Stimulated activated effector memory CD8-positive, alpha-beta T cell treated with anti-CD3 and anti-CD28 coated beads, Interleukin-12 subunit alpha, Interleukin-12 subunit beta, amount 100 ng/mL, for 72 hours (primary cell): ENCODE results near the gene CRIM1.
A peak's percentile ranks its signal among the peaks of the same experiment; 100 is the strongest.
"Not testable (repeated sequence)": the region's sequence is repeated elsewhere in the genome, so short reads cannot be mapped to it uniquely, and the experiment has no call there.

ENCODE experiments used
- ATAC-seq: fragments of 150-1000 bp; cut with Tn5 transposase; 2 replicates; pipeline ENCODE4 v1.10.0; 2021
- DNase-seq, 2 donors: peaks; one replicate each; pipeline ENCODE4 v3.0.0; 2021 to 2022; ENCODE audit warnings: low spot score in 2 of 2
- H3K27ac Mint-ChIP-seq: one replicate; pipeline ENCODE4 v1.8.0; 2022; ENCODE audit warnings: mild to moderate bottlenecking, mixed read lengths
- H3K36me3 Mint-ChIP-seq: one replicate; pipeline ENCODE4 v1.8.0; 2022; ENCODE audit warnings: mild to moderate bottlenecking, mixed read lengths
- H3K4me1 Mint-ChIP-seq: one replicate; pipeline ENCODE4 v1.8.0; 2022; ENCODE audit warnings: mixed read lengths
- H3K4me3 Mint-ChIP-seq: one replicate; pipeline ENCODE4 v1.8.0; 2022; ENCODE audit warnings: mild to moderate bottlenecking, mixed read lengths
- H3K9me3 Mint-ChIP-seq: one replicate; pipeline ENCODE4 v1.8.0; 2022; ENCODE audit warnings: mixed read lengths

CRIM1 gene

DNA sequence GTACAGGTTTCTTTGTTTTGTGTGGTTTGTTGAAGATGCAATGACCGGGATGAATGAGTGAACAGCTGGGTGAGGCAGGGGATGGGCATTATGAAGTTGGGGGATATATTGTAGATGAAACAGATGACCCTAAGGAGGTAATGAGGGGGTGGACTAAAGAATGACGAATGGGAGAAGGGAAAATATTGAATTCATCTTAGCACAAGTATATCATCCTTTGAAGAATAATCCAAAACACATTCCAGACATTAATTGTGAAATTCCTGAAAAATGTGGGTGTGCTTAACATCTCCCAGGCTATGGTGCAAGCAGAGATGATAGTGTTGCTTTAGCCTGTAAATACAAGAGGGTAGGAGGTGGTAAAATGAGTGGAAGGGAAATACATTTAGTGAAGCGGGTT lies 5.8 kb downstream of the CRIM1 start:
- ATAC-seq (no peak), DNase-seq (no peak)
- H3K27ac Mint-ChIP-seq: no peak overlapping the region
- H3K4me3 Mint-ChIP-seq: no peak overlapping the region
- H3K9me3 Mint-ChIP-seq: no peaks in the 10 kb centered on the region
- peaks cover 45% of the 10 kb centered on the region for H3K4me1 Mint-ChIP-seq
- peaks cover 5% of the 10 kb centered on the region for H3K36me3 Mint-ChIP-seq

DNA sequence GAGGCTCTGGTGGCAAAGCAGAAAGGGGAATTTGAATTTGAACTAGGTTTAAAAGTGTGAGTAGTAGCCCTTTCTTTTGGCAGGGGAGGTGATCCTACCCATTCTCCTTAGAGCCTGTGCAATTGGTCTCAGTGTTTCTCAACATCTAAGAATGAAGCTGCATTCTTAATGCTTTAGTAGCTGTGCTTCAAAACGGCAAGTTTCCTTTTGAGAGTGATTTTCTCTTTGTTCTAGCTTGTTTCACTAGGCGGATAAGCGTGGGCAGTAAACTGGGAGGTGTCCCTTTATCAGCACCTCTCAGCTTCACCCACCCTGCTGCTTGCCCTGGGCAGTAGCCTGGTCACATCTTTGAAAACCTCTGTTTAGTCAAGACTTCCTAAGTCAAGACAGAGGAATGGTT lies 6.7 kb downstream of the CRIM1 start:
- H3K27ac Mint-ChIP-seq: no peak overlapping the region
- ATAC-seq: no peak
- DNase-seq: no peak
- no peaks in the 10 kb centered on the region for H3K9me3 Mint-ChIP-seq
- H3K36me3 Mint-ChIP-seq: peaks cover 2% of the 10 kb centered on the region
- peaks cover 41% of the 10 kb centered on the region for H3K4me1 Mint-ChIP-seq
- H3K4me3 Mint-ChIP-seq: no peak overlapping the region

DNA sequence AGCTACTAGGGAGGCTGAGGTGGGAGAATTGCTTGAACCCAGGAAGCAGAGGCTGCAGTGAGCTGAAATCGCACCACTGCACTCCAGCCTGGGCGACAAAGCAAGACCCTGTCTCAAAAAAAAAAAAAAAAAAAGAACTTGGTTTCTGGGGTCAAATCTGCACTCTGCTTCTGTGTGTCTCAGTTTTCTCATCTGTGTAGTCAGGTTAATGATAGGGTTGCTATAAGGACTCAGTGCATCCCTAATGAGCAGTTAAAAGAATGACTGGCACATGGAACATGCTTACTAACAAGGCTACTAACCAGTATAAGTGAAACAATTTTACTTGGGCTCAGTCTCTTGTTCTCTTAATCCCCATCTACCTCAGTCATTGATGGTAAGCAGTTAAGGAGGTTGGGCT lies 7.5 kb downstream of the CRIM1 start:
- not testable (repeated sequence) for H3K9me3 Mint-ChIP-seq, H3K4me3 Mint-ChIP-seq, H3K27ac Mint-ChIP-seq, DNase-seq, H3K36me3 Mint-ChIP-seq
- H3K4me1 Mint-ChIP-seq: peaks cover 33% of the 10 kb centered on the region
- peak; percentile 49 for ATAC-seq

DNA sequence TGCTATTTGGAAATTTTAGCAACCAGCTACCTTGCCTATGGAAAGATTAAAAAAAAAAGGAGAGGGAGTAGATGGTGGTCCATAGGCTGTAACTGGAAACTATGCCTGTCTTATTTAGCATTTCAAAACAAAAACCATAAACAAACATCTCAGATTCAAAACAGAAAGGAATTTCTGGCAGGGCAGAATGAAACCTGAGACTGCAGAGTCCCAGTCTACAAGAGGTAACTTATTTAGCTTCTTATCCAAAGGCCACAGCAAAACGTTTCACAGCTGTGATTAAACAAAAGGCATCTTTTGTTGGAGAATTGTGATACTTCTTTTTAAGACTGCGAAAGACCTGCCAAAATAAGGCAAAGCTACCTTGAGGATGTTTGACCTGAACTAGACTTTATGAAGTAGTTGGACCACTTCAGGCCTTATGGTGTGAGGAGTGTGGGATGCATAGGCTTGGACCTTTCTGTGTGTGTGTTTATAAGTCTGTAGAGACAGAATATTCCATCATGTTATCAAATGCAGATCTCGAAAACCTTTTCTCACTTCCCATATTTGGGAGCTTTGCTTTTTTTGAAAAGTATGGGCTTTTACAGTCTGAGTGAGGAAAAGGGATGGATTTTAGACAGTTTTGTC lies 11.0 kb downstream of the CRIM1 start:
- H3K4me1 Mint-ChIP-seq: peaks cover 21% of the 10 kb centered on the region
- no peaks in the 10 kb centered on the region for H3K9me3 Mint-ChIP-seq
- ATAC-seq (no peak), DNase-seq (no peak)
- no peak overlapping the region for H3K4me3 Mint-ChIP-seq
- H3K27ac Mint-ChIP-seq: no peak overlapping the region
- H3K36me3 Mint-ChIP-seq: no peaks in the 10 kb centered on the region

DNA sequence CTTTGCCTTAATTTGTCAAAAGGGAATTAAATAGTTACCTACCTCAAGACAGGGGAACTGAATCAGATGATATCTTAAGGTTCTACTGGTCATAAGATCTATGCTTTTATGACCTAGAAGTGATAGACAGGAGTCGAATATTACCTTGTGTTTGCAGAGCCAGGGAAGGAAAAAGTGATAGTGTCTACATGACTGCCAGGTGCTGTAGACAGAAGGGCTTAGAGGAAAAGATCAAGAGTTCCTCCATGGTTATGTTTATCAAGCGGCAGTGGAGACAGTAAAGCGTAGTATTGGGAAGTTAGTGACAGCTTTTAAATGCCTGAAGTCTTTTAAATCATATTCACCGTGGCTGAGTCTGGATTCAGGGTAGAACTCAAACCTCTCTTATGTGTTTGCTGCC lies 11.9 kb downstream of the CRIM1 start:
- no peaks in the 10 kb centered on the region for H3K9me3 Mint-ChIP-seq
- no peak overlapping the region for H3K4me3 Mint-ChIP-seq
- ATAC-seq (no peak), DNase-seq (no peak)
- H3K27ac Mint-ChIP-seq: no peak overlapping the region
- peaks cover 17% of the 10 kb centered on the region for H3K4me1 Mint-ChIP-seq
- H3K36me3 Mint-ChIP-seq: no peaks in the 10 kb centered on the region

GRCh38 chr2:36367895-36368353 lies 12.3 kb downstream of the CRIM1 start:
- H3K27ac Mint-ChIP-seq: no peak overlapping the region
- H3K9me3 Mint-ChIP-seq: no peaks in the 10 kb centered on the region
- no peaks in the 10 kb centered on the region for H3K36me3 Mint-ChIP-seq
- peaks cover 21% of the 10 kb centered on the region for H3K4me1 Mint-ChIP-seq
- no peak for ATAC-seq
- no peak for DNase-seq
- H3K4me3 Mint-ChIP-seq: no peak overlapping the region

GRCh38 chr2:36368438-36368837 lies 12.9 kb downstream of the CRIM1 start:
- no peak overlapping the region for H3K27ac Mint-ChIP-seq
- no peaks in the 10 kb centered on the region for H3K36me3 Mint-ChIP-seq
- no peaks in the 10 kb centered on the region for H3K9me3 Mint-ChIP-seq
- ATAC-seq (no peak), DNase-seq (no peak)
- H3K4me1 Mint-ChIP-seq: peaks cover 27% of the 10 kb centered on the region
- no peak overlapping the region for H3K4me3 Mint-ChIP-seq

- ATAC-seq: no peak
These were observed 13.6 kb downstream of the CRIM1 start for GRCh38 chr2:36369163-36369562.

DNA sequence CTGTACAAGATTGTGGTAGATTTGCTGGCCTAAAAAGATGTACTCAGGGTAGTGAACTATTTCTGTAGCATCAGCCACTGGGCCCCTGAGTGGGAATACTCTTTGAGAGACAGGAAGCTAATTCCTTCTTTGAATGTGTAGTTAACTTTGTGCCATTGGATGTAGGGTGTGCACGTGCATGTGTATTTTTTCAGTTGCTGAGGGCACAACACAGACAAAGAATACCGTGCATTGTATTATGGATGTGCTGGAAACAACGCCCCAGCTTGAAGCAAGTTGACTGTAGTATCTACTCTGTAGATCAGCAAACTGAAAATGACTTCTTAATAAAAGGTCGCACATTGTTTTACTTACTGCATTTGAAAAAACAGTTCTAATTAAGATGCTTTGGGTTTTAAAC lies 14.1 kb downstream of the CRIM1 start:
- Mint-ChIP-seq H3K36me3 (no peaks in the 10 kb centered on the region), H3K4me1 (peaks cover 38% of the 10 kb centered on the region), H3K9me3 (no peaks in the 10 kb centered on the region), H3K27ac (no peak overlapping the region), H3K4me3 (no peak overlapping the region)
- ATAC-seq (no peak), DNase-seq (no peak)

More at GRCh38 chr2:36369163-36369562, 13.6 kb downstream of the CRIM1 start:
- peak overlapping the region; percentile 50 for H3K27ac Mint-ChIP-seq
- no peaks in the 10 kb centered on the region for H3K36me3 Mint-ChIP-seq
- no peak overlapping the region for H3K4me3 Mint-ChIP-seq
- no peaks in the 10 kb centered on the region for H3K9me3 Mint-ChIP-seq
- peaks cover 34% of the 10 kb centered on the region for H3K4me1 Mint-ChIP-seq
- DNase-seq: no peak

DNA sequence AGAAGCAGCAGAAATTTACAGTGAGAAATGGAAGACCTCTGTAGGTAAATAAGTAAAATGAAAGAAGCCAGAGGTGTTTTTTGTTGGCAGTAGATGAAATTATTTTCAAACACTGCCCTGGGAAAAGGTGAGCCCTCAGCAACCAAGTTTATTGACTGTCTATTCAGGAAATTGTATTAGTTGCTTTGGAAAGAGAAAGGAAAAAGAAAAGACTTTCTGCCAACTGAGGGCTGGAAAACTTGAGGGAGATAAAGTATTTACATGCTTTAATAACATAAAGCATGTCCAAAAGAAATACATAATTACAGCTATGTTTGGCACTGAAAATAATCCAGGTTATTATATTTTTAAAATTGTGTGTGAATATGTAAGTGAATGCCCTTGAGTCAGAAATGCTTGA lies 14.7 kb downstream of the CRIM1 start:
- Mint-ChIP-seq H3K27ac (no peak overlapping the region), H3K36me3 (no peaks in the 10 kb centered on the region), H3K4me1 (peaks cover 38% of the 10 kb centered on the region), H3K4me3 (no peak overlapping the region), H3K9me3 (no peaks in the 10 kb centered on the region)
- DNase-seq (no peak), ATAC-seq (no peak)

DNA sequence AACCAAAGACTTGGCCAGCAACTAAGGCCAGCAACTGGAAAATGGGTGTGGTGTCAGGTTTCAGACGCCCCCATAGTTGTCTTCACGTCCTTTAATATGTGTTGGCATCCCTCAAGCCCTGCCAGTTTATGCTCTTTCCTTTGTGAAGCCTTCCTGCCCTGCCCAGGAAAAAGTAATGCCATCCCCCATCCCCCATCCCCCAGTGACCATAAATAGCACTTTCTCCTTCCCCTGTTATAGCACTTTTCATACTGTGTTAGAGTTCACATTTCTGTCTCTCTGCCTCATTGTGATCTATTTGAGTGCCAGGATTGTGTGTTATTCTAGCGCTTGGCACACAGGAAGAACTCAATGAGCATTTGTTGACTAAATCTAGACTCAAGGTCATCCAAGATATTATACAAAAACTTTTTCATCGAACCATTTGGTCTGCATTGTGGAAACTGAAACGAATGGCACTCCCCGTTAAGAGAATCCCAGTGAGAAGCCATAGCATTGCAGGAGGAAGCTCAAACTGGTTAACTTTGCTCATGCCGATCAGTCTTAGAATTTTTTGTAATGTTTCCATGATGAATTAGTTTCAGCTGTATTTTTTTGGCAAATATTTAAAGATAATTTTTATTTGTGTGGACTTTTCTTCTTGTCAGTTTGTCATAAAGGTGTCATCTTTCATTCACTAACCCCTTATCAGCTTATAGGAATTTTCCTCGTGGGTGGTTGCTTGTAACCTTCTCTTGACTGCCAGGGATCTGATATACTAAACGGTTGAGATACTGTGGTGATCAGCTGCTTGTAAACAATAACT lies 15.7 kb downstream of the CRIM1 start:
- H3K27ac Mint-ChIP-seq: no peak overlapping the region
- H3K36me3 Mint-ChIP-seq: no peaks in the 10 kb centered on the region
- DNase-seq: no peak
- H3K9me3 Mint-ChIP-seq: no peaks in the 10 kb centered on the region
- no peak overlapping the region for H3K4me3 Mint-ChIP-seq
- peaks cover 42% of the 10 kb centered on the region for H3K4me1 Mint-ChIP-seq
- ATAC-seq: no peak

DNA sequence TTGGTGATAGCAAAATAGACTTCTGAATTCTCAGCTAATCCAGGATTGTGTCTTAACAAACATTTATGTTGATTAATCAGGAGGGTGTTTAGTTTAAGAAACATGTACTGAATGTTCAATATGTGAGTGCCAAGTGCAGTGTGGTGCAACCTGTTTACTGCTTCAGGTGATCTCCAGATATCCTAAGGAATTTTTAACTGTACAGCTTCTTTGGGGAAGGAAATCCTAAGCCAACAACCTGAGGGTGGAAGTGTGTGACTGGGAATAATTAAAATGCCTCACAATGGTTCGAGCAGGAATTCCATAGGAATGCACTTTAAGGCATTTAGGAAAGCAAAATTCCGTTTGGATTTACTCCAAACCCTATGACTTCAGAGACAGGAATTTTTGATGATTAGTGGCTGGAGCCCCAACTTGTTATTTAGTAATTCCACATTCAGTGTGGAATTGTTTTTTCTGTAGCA lies 16.4 kb downstream of the CRIM1 start:
- H3K4me3 Mint-ChIP-seq: no peak overlapping the region
- H3K27ac Mint-ChIP-seq: no peak overlapping the region
- no peaks in the 10 kb centered on the region for H3K36me3 Mint-ChIP-seq
- ATAC-seq (no peak), DNase-seq (no peak)
- H3K4me1 Mint-ChIP-seq: peaks cover 49% of the 10 kb centered on the region
- no peaks in the 10 kb centered on the region for H3K9me3 Mint-ChIP-seq

DNA sequence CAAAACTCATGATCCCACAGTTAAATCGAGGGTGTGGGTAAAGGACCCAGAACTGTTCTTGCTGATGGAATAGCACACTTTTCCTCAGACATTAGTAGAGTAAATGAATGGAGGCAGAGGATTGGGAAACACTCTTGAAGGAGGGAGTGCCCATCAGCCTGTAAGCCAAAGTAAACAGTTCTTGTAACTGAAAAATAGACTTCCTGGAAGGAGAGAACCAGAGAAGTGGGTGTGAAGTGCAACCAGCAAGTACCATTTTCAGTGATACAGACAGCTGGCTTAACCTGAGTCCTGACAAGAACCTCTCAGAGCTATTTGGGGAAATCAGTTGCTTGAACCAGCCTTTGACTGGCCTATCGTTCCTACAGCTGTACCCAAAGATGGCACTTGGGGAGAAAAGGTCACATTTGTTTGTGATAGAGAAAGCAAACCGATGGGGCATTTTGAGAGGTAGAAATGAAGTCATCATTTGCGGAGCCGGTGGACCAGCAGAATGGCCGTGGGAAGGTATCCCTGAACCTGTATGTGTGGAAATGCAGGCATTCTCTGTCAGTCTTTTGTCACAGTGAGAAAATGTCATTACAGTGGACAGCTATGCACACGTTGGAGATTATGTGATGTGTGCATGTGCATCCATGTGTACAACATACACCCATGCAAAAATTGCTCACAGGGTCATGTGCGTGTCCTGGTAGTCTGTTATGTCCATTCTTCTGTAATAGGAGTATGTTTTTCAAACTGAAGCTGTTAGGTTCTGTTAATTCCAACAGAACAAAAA lies 17.8 kb downstream of the CRIM1 start:
- Mint-ChIP-seq H3K27ac (peak overlapping the region; percentile 27), H3K4me1 (peaks cover 50% of the 10 kb centered on the region), H3K9me3 (no peaks in the 10 kb centered on the region), H3K36me3 (peaks cover 3% of the 10 kb centered on the region), H3K4me3 (peak overlapping the region; percentile 22)
- DNase-seq (no peak), ATAC-seq (peak; percentile 70)

DNA sequence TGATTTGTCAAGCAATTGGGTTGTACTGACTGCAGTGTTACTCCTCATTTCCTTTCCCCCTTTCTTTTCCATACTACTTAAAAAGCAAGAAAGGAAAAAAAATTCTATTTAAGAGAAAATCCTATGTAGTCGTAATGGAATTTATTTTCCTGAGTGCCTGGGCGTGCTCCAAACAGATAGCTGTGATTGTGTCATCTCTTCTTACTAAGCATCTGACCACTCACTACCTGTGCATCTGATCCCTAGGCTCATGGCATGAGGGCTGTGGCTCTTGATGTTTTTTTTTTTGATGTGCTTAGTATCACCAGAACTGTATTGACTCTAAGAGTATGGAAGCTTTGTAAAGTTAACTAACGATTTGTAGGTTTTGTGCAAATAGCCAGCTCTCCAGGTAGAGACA lies 19.0 kb downstream of the CRIM1 start:
- Mint-ChIP-seq H3K27ac (no peak overlapping the region), H3K4me3 (no peak overlapping the region), H3K36me3 (peaks cover 13% of the 10 kb centered on the region), H3K4me1 (peaks cover 53% of the 10 kb centered on the region), H3K9me3 (no peaks in the 10 kb centered on the region)
- DNase-seq: no peak
- ATAC-seq: no peak

GRCh38 chr2:36376319-36376765 lies 20.8 kb downstream of the CRIM1 start:
- peaks cover 20% of the 10 kb centered on the region for H3K36me3 Mint-ChIP-seq
- no peak for ATAC-seq
- no peaks in the 10 kb centered on the region for H3K9me3 Mint-ChIP-seq
- H3K27ac Mint-ChIP-seq: no peak overlapping the region
- H3K4me1 Mint-ChIP-seq: peaks cover 57% of the 10 kb centered on the region
- no peak overlapping the region for H3K4me3 Mint-ChIP-seq
- no peak for DNase-seq
